Tibial artery (tissue), 4 donors: ENCODE results near the gene HDLBP.
A peak's percentile ranks its signal among the peaks of the same experiment; 100 is the strongest.
"Not testable (repeated sequence)": the region's sequence is repeated elsewhere in the genome, so short reads cannot be mapped to it uniquely, and the experiment has no call there.

Experiments used
- DNase-seq, 2 donors: peaks; one replicate each; pipeline ENCODE4 v3.0.0-alpha.2; 2019
- H3K27ac ChIP-seq, 2 donors: fragments of 200-600 bp; sonication (generic) in 1 of 2; 1 replicate in 1 of 2; 2 replicates in 1 of 2; pipeline ENCODE4 v1.5.1; 2018 to 2019; ENCODE audit warnings: mild to moderate bottlenecking in 1 of 2
- H3K27me3 ChIP-seq, 2 donors: fragments of 200-600 bp; sonication (generic) in 1 of 2; one replicate each; pipeline versions ENCODE4 v1.5.1 to v1.6.0; 2016 to 2019
- H3K36me3 ChIP-seq, 3 donors: fragments of 200-600 bp; sonication (generic) in 2 of 3; one replicate each; pipeline ENCODE4 v1.5.1; 2016 to 2019; ENCODE audit warnings: mild to moderate bottlenecking in 2 of 3
- H3K4me1 ChIP-seq, 4 donors: fragments of 200-600 bp; sonication (generic) in 2 of 4; 1 replicate in 3 of 4; 2 replicates in 1 of 4; pipeline ENCODE4 v1.5.1; 2016 to 2019
- H3K4me3 ChIP-seq, 2 donors: fragments of 200-600 bp; sonication (generic) in 1 of 2; 1 replicate in 1 of 2; 2 replicates in 1 of 2; pipeline ENCODE4 v1.5.1; 2018 to 2019; ENCODE audit warnings: mild to moderate bottlenecking in 2 of 2
- H3K9me3 ChIP-seq, 3 donors: fragments of 200-600 bp; sonication (generic) in 1 of 3; one replicate each; pipeline ENCODE4 v1.5.1; 2016 to 2019
- CTCF ChIP-seq, 2 experiments: fragments of 200-600 bp in 1 of 2; fragments of 450-650 bp in 1 of 2; IDR thresholded peaks; one replicate each; pipeline ENCODE4 v1.5.1; 2017 to 2019; ENCODE audit warnings: antibody characterized with exemption in 2 of 2, mild to moderate bottlenecking in 1 of 2, moderate library complexity in 1 of 2
- intact Hi-C: fragments of 100-400 bp; cut with DNase I; formaldehyde crosslinking; loops from one replicate; pipeline ENCODE4 v1.15.0; 2023; ENCODE audit warnings: low total_unique reads

HDLBP gene

GRCh38 chr2:241321033-241321432, 5.6 kb upstream of the HDLBP start:
- peaks cover 0 to 89% (median 48%) of the 10 kb centered on the region in 4 donors for H3K4me1 ChIP-seq
- H3K9me3 ChIP-seq: no peaks in the 10 kb centered on the region
- no peak overlapping the region for H3K4me3 ChIP-seq
- intact Hi-C loops: no loop called here
- TF ChIP-seq CTCF (IDR thresholded peaks at IDR 0.05): no peak
- no peak for DNase-seq
- no peak overlapping the region for H3K27ac ChIP-seq
- peaks cover 0 to 4% (median 0%) of the 10 kb centered on the region in 3 donors for H3K36me3 ChIP-seq
- no peaks in the 10 kb centered on the region for H3K27me3 ChIP-seq

GRCh38 chr2:241320394-241320793, 4.9 kb upstream of the HDLBP start:
- Histone ChIP-seq H3K27me3 (no peaks in the 10 kb centered on the region), H3K4me1 (peaks cover 0 to 87% (median 48%) of the 10 kb centered on the region in 4 donors), H3K9me3 (no peaks in the 10 kb centered on the region), H3K4me3 (no peak overlapping the region), H3K27ac (no peak overlapping the region), H3K36me3 (no peaks in the 10 kb centered on the region)
- intact Hi-C loops: no loop called here
- TF ChIP-seq CTCF (IDR thresholded peaks at IDR 0.05): no peak
- DNase-seq: no peak

GRCh38 chr2:241318830-241319229, 3.4 kb upstream of the HDLBP start:
- H3K4me3 ChIP-seq, intact Hi-C loops, H3K27me3 ChIP-seq, H3K9me3 ChIP-seq, DNase-seq, H3K27ac ChIP-seq, H3K36me3 ChIP-seq: not testable (repeated sequence)
- H3K4me1 ChIP-seq: peaks cover 0 to 78% (median 53%) of the 10 kb centered on the region in 4 donors

- Histone ChIP-seq H3K36me3 (no peaks in the 10 kb centered on the region), H3K27me3 (no peaks in the 10 kb centered on the region), H3K27ac (peak overlapping the region; percentile 91 to 99), H3K4me1 (peaks cover 0 to 80% (median 58%) of the 10 kb centered on the region in 4 donors), H3K9me3 (no peaks in the 10 kb centered on the region), H3K4me3 (peak overlapping the region; percentile 96 to 99)
- no peak for TF ChIP-seq CTCF (IDR thresholded peaks at IDR 0.05)
- DNase-seq: no peak
- intact Hi-C loops: no loop called here
Measured at GRCh38 chr2:241317391-241317790, 1.9 kb upstream of the HDLBP start.

DNA sequence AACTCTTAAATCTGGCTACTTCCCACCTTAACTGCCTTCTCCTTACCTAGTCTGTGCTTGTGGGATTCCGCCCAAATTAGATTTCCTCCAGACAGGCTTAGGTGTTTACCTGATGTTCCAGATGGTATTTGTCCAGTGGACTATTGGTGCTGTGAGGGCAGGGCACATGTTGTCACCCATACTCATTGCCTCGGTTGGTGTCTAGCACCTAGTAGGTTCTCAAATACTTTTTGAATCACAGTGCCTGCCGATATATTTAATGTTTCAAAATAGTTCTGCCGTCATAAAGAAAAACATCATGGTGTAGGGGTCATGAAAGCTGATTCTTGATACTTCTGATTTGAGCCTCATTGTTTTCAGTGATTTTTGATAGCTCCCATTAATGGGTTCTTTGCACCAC, 1.4 kb upstream of the HDLBP start:
- Histone ChIP-seq H3K9me3 (no peaks in the 10 kb centered on the region), H3K4me1 (peaks cover 0 to 75% (median 53%) of the 10 kb centered on the region in 4 donors), H3K36me3 (no peaks in the 10 kb centered on the region), H3K27ac (peak overlapping the region; percentile 91 to 99), H3K4me3 (peak overlapping the region; percentile 96 to 99), H3K27me3 (no peaks in the 10 kb centered on the region)
- no peak for DNase-seq
- TF ChIP-seq CTCF (IDR thresholded peaks at IDR 0.05): no peak
- intact Hi-C loops: no loop called here

- peaks cover 0 to 71% (median 47%) of the 10 kb centered on the region in 4 donors for H3K4me1 ChIP-seq
- intact Hi-C loops: loop anchor here (1.0 kb wide), 1 partner anchor 44 kb away; no protein-coding TSS in a partner anchor
Measured at GRCh38 chr2:241315879-241316631, 583 bp upstream of the HDLBP start, which contains the start of gene SEPTIN2. SEPTIN2 (plus strand) TSS chr2:241315925; CDS start chr2:241324233, 8,308 bp downstream.

More at GRCh38 chr2:241315879-241316631, 583 bp upstream of the HDLBP start, which contains the start of gene SEPTIN2:
- no peaks in the 10 kb centered on the region for H3K36me3 ChIP-seq
- peak within 1 kb of the TSS; percentile 91 to 99 for H3K27ac ChIP-seq
- peak in 1 of 2 donors; percentile 68 for DNase-seq
- no peak for TF ChIP-seq CTCF (IDR thresholded peaks at IDR 0.05)
- H3K27me3 ChIP-seq: no peaks in the 10 kb centered on the region
- H3K9me3 ChIP-seq: no peaks in the 10 kb centered on the region
- H3K4me3 ChIP-seq: peak within 1 kb of the TSS; percentile 96 to 99
